Measurements from ENCODE around the gene PRSS2. TPM values are rescaled to one million over a fixed set of nuclear protein-coding genes. Genes with fewer than 3 reads are reported as not detected.

The PRSS2 gene
- polyA plus RNA-seq, 1 of the 3 experiments (the other 2 are of a cell fraction), result not detected

DNA sequence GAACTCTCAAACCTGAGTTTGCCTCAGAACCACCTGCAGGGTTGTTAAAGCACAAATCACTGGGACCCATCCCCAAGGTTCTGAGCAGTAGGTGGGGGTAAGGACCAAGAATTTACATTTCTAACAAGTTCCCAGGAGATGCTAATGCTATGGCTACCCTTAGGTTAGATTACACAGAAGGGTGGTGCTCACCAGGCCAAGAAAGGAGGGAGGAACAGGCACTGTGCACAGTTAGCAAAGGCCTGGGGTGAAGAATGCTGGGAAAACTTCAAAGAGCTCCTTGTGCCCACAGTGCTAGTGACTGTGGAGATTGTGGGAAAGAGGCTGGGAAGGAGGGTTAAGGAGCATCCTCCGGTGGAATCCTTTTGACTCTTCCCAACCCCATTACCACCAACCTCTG is 8.7 kb upstream of the PRSS2 start:
- no peak for DNase-seq
- Histone ChIP-seq H3F3A (replicated peaks; ENCODE audit: insufficient read depth) (no peaks in the 10 kb centered on the region), H3K27ac (ENCODE audit: low read depth in 2 of 2, low read length in 1 of 2) (no peak overlapping the region), H3K79me2 (ENCODE audit: insufficient read depth) (no peaks in the 10 kb centered on the region), H3K4me1 (ENCODE audit: control insufficient read depth in 1 of 2, insufficient read depth in 2 of 2, low read depth in 1 of 2, low read length in 1 of 2) (no peaks in the 10 kb centered on the region), H3K9me3 (no peaks in the 10 kb centered on the region), H3K36me3 (replicated peaks in 1 of 2; ENCODE audit: control insufficient read depth in 1 of 2, insufficient read depth in 2 of 2, low read length in 1 of 2) (no peaks in the 10 kb centered on the region), H2AFZ (ENCODE audit: low read depth) (no peak overlapping the region), H4K20me1 (ENCODE audit: insufficient read depth) (no peaks in the 10 kb centered on the region), H3K9ac (no peak overlapping the region), H3K9me2 (no peaks in the 10 kb centered on the region), H3K27me3 (ENCODE audit: insufficient read depth) (peaks cover 57% of the 10 kb centered on the region), H3K4me2 (no peak overlapping the region), H3K4me3 (ENCODE audit: low read depth in 2 of 2, low read length in 1 of 2) (no peak overlapping the region)
- 58% methylated on average over 1 of the region's 1 CpG for WGBS (ENCODE audit: low lambda C conversion rate)
- ChIA-PET CTCF (interaction anchor here (1.1 to 2.5 kb wide), 3 partner anchors 21 to 49 kb away, joined by 3 to 13 read pairs (median 6); no protein-coding TSS in a partner anchor), POLR2A (no interaction called here)
- TF ChIP-seq EZH2phosphoT487 (IDR thresholded peaks at IDR 0.05; ENCODE audit: borderline replicate concordance, low read depth) (no peak), PBX3 (IDR thresholded peaks at IDR 0.05) (no peak), CHD2 (IDR thresholded peaks at IDR 0.05; ENCODE audit: low read length, partially characterized antibody) (no peak), USF1 (IDR thresholded peaks at IDR 0.05; ENCODE audit: borderline replicate concordance, low read depth) (no peak)
- TF ChIP-seq, protein P1, sequence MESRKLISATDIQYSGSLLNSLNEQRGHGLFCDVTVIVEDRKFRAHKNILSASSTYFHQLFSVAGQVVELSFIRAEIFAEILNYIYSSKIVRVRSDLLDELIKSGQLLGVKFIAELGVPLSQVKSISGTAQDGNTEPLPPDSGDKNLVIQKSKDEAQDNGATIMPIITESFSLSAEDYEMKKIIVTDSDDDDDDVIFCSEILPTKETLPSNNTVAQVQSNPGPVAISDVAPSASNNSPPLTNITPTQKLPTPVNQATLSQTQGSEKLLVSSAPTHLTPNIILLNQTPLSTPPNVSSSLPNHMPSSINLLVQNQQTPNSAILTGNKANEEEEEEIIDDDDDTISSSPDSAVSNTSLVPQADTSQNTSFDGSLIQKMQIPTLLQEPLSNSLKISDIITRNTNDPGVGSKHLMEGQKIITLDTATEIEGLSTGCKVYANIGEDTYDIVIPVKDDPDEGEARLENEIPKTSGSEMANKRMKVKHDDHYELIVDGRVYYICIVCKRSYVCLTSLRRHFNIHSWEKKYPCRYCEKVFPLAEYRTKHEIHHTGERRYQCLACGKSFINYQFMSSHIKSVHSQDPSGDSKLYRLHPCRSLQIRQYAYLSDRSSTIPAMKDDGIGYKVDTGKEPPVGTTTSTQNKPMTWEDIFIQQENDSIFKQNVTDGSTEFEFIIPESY (IDR thresholded peaks at IDR 0.05; ENCODE audit: borderline replicate concordance, low read depth), result no peak

- H2AFZ ChIP-seq (ENCODE audit: low read depth), result no peak overlapping the region
- H3K4me2 ChIP-seq, result no peak overlapping the region
- no peaks in the 10 kb centered on the region for H3K79me2 ChIP-seq (ENCODE audit: insufficient read depth)
- no peaks in the 10 kb centered on the region for H3K9me2 ChIP-seq
- ChIA-PET CTCF (interaction anchor here (0.6 to 3.3 kb wide), 7 partner anchors 16 to 308 kb away, joined by 3 to 16 read pairs (median 3); no protein-coding TSS in a partner anchor), POLR2A (no interaction called here)
- H3K4me1 ChIP-seq (ENCODE audit: control insufficient read depth in 1 of 2, insufficient read depth in 2 of 2, low read depth in 1 of 2, low read length in 1 of 2), result no peaks in the 10 kb centered on the region
- H4K20me1 ChIP-seq (ENCODE audit: insufficient read depth), result no peaks in the 10 kb centered on the region
- no peak overlapping the region for H3K9ac ChIP-seq
- no peaks in the 10 kb centered on the region for H3F3A ChIP-seq (replicated peaks; ENCODE audit: insufficient read depth)
- no peak for TF ChIP-seq RCOR1 (IDR thresholded peaks at IDR 0.05; ENCODE audit: low read length)
- no peak for TF ChIP-seq YY1 (IDR thresholded peaks at IDR 0.05; ENCODE audit: low read depth)
- peaks cover 59% of the 10 kb centered on the region for H3K27me3 ChIP-seq (ENCODE audit: insufficient read depth)
- no peaks in the 10 kb centered on the region for H3K9me3 ChIP-seq
- 22% methylated on average over 3 of the region's 3 CpGs for WGBS (ENCODE audit: low lambda C conversion rate)
- no peaks in the 10 kb centered on the region for H3K36me3 ChIP-seq (replicated peaks in 1 of 2; ENCODE audit: control insufficient read depth in 1 of 2, insufficient read depth in 2 of 2, low read length in 1 of 2)
- DNase-seq, result no peak
- H3K4me3 ChIP-seq (ENCODE audit: low read depth in 2 of 2, low read length in 1 of 2), result no peak overlapping the region
- H3K27ac ChIP-seq (ENCODE audit: low read depth in 2 of 2, low read length in 1 of 2), result no peak overlapping the region
These were observed 3.3 kb upstream of the PRSS2 start for GRCh38 chr7:142767451-142767850.
